HepG2 (cell line): ENCODE results near the gene KDM7A. TPM values are rescaled to one million over a fixed set of nuclear protein-coding genes. Genes with fewer than 3 reads are reported as not detected.

Experiments
- ARHGAP35 ChIP-seq: sonication (generic); formaldehyde crosslinking; IDR thresholded peaks from 2 replicates; pipeline ENCODE4 v1.9.0; 2022; ENCODE audit warnings: mild to moderate bottlenecking, inconsistent platforms, moderate library complexity, missing genetic modification reagents, borderline replicate concordance
- ARNT ChIP-seq: fragments of 450-650 bp; IDR thresholded peaks from 2 replicates; pipeline ENCODE4 v1.6.1; 2017
- ELF4 ChIP-seq: sonication (generic); formaldehyde crosslinking; IDR thresholded peaks from 2 replicates; pipeline ENCODE4 v1.5.0; 2020; ENCODE audit warnings: missing genetic modification reagents, mild to moderate bottlenecking, moderate library complexity, borderline replicate concordance
- GABPB1 ChIP-seq: IDR thresholded peaks from 2 replicates; pipeline ENCODE4 v1.6.1; 2016; ENCODE audit warnings: mild to moderate bottlenecking, missing genetic modification reagents, moderate library complexity, missing compliant biosample characterization
- GLI4 ChIP-seq: sonication (generic); formaldehyde crosslinking; IDR thresholded peaks from 2 replicates; pipeline ENCODE4 v1.5.1; 2020; ENCODE audit warnings: missing genetic modification reagents, mild to moderate bottlenecking, moderate library complexity, borderline replicate concordance
- HIVEP1 ChIP-seq: sonication (generic); formaldehyde crosslinking; IDR thresholded peaks from 2 replicates; pipeline ENCODE4 v1.4.0; 2020; ENCODE audit warnings: mild to moderate bottlenecking, missing genetic modification reagents
- HNRNPL ChIP-seq: fragments of 200-400 bp; formaldehyde crosslinking; IDR thresholded peaks from 2 replicates; pipeline ENCODE4 v1.6.1; 2017; ENCODE audit warnings: mild to moderate bottlenecking, low read depth, low read length
- MTF1 ChIP-seq: sonication (generic); formaldehyde crosslinking; IDR thresholded peaks from 2 replicates; pipeline ENCODE4 v1.5.0; 2020; ENCODE audit warnings: missing genetic modification reagents
- MTF2 ChIP-seq: sonication (generic); formaldehyde crosslinking; IDR thresholded peaks from 2 replicates; pipeline ENCODE4 v1.5.0; 2020; ENCODE audit warnings: missing genetic modification reagents, borderline replicate concordance
- NR2C2 ChIP-seq: sonication (generic); formaldehyde crosslinking; IDR thresholded peaks from 2 replicates; pipeline ENCODE4 v1.4.0; 2020; ENCODE audit warnings: missing genetic modification reagents, mild to moderate bottlenecking, moderate library complexity, borderline replicate concordance
- TBX2 ChIP-seq: sonication (generic); formaldehyde crosslinking; IDR thresholded peaks from 2 replicates; pipeline ENCODE4 v1.5.0; 2020; ENCODE audit warnings: missing genetic modification reagents, mild to moderate bottlenecking, borderline replicate concordance
- TEAD3 ChIP-seq: optimal IDR thresholded peaks from 2 replicates; pipeline ENCODE3; 2016; ENCODE audit warnings: borderline replicate concordance
- ZNF160 ChIP-seq: sonication (generic); formaldehyde crosslinking; IDR thresholded peaks from 2 replicates; pipeline ENCODE4 v1.8.0; 2022; ENCODE audit warnings: mild to moderate bottlenecking, inconsistent platforms, missing genetic modification reagents
- ZNF619 ChIP-seq: sonication (generic); formaldehyde crosslinking; IDR thresholded peaks from 2 replicates; pipeline ENCODE4 v1.4.0; 2020; ENCODE audit warnings: mild to moderate bottlenecking, missing genetic modification reagents
- ZNF672 ChIP-seq: sonication (generic); formaldehyde crosslinking; IDR thresholded peaks from 2 replicates; pipeline ENCODE4 v1.8.1; 2022; ENCODE audit warnings: missing genetic modification reagents
- ZNF761 ChIP-seq: sonication (generic); formaldehyde crosslinking; conservative IDR thresholded peaks from 2 replicates; pipeline ENCODE4 v1.4.0; 2020; ENCODE audit warnings: mild to moderate bottlenecking, missing genetic modification reagents
- polyA plus RNA-seq, 8 experiments: library from polyadenylated mRNA; depleted of rRNA in 3 of 8; stranded (reverse) in 7 of 8; unstranded in 1 of 8; fragments of >200 nt; fragmentation: Illumina TruSeq in 4 of 8; extraction: Trizol in 4 of 8; gene quantifications; 2 replicates each; pipeline versions ENCODE4 v1.2.1 to v1.2.3, GENCODE V29; 2011 to 2016; ENCODE audit warnings: low read depth in 4 of 8, missing spikeins in 1 of 8, mixed read lengths in 1 of 8; ENCODE audit not compliant: insufficient read depth in 1 of 8
- total RNA-seq, 5 experiments: library from RNA; depleted of rRNA; stranded (reverse); fragments of >200 nt; fragmentation: Illumina TruSeq; extraction: Trizol; gene quantifications; 2 replicates each; pipeline ENCODE4 v1.2.3, GENCODE V29; 2016; ENCODE audit warnings: low read depth in 1 of 5
- TF ChIP-seq, protein P1 (sequence below): sonication (generic); formaldehyde crosslinking; IDR thresholded peaks from 2 replicates; pipeline ENCODE4 v1.4.0; 2020; ENCODE audit warnings: missing genetic modification reagents
- TF ChIP-seq, protein P2 (sequence below): sonication (generic); formaldehyde crosslinking; IDR thresholded peaks from 2 replicates; pipeline ENCODE4 v1.4.0; 2020; ENCODE audit warnings: missing genetic modification reagents

The KDM7A gene
- total and polyA plus RNA-seq, 2 of the 13 experiments (the other 11 are each of a cell fraction or from before 2014, with no cell fraction given), result 10.8 to 16.8 TPM

- TF ChIP-seq, protein P1, sequence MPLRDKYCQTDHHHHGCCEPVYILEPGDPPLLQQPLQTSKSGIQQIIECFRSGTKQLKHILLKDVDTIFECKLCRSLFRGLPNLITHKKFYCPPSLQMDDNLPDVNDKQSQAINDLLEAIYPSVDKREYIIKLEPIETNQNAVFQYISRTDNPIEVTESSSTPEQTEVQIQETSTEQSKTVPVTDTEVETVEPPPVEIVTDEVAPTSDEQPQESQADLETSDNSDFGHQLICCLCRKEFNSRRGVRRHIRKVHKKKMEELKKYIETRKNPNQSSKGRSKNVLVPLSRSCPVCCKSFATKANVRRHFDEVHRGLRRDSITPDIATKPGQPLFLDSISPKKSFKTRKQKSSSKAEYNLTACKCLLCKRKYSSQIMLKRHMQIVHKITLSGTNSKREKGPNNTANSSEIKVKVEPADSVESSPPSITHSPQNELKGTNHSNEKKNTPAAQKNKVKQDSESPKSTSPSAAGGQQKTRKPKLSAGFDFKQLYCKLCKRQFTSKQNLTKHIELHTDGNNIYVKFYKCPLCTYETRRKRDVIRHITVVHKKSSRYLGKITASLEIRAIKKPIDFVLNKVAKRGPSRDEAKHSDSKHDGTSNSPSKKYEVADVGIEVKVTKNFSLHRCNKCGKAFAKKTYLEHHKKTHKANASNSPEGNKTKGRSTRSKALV, result no peak; the same call in 1 of the 2 replicates
- TF ChIP-seq GABPB1 (CRISPR knock-in tag) (peak; percentile 44; the same call in 1 of the 2 replicates), ZNF672 (no peak; the same call in 1 of the 2 replicates), TEAD3 (CRISPR knock-in tag) (peak; percentile 16), ELF4 (CRISPR knock-in tag) (no peak), ZNF160 (CRISPR knock-in tag) (no peak), MTF2 (CRISPR knock-in tag) (no peak), ZNF761 (0 out of 2 replicates have a peak, but pooled peaks have one; percentile 33), HIVEP1 (CRISPR knock-in tag) (peak; percentile 53; the same call in 1 of the 2 replicates), GLI4 (CRISPR knock-in tag) (0 out of 2 replicates have a peak, but pooled peaks have one; percentile 49), HNRNPL (no peak), ARHGAP35 (CRISPR knock-in tag) (peak; percentile 76; the same call in 1 of the 2 replicates), ZNF619 (CRISPR knock-in tag) (no peak), ARNT (no peak), TBX2 (CRISPR knock-in tag) (peak; percentile 79; the same call in 1 of the 2 replicates), MTF1 (CRISPR knock-in tag) (no peak), NR2C2 (CRISPR knock-in tag) (0 out of 2 replicates have a peak, but pooled peaks have one; percentile 29)
- TF ChIP-seq, protein P2, sequence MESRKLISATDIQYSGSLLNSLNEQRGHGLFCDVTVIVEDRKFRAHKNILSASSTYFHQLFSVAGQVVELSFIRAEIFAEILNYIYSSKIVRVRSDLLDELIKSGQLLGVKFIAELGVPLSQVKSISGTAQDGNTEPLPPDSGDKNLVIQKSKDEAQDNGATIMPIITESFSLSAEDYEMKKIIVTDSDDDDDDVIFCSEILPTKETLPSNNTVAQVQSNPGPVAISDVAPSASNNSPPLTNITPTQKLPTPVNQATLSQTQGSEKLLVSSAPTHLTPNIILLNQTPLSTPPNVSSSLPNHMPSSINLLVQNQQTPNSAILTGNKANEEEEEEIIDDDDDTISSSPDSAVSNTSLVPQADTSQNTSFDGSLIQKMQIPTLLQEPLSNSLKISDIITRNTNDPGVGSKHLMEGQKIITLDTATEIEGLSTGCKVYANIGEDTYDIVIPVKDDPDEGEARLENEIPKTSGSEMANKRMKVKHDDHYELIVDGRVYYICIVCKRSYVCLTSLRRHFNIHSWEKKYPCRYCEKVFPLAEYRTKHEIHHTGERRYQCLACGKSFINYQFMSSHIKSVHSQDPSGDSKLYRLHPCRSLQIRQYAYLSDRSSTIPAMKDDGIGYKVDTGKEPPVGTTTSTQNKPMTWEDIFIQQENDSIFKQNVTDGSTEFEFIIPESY (CRISPR knock-in tag), result no peak
Observed at GRCh38 chr7:140176811-140177702, at the start of gene KDM7A (continued).
